ENCODE results near the gene C4orf50. TPM values are rescaled to one million over a fixed set of nuclear protein-coding genes. Genes with fewer than 3 reads are reported as not detected.

Gene C4orf50
- total RNA-seq, 2 experiments from 2014 or later: 1.0 to 1.2 TPM

DNA sequence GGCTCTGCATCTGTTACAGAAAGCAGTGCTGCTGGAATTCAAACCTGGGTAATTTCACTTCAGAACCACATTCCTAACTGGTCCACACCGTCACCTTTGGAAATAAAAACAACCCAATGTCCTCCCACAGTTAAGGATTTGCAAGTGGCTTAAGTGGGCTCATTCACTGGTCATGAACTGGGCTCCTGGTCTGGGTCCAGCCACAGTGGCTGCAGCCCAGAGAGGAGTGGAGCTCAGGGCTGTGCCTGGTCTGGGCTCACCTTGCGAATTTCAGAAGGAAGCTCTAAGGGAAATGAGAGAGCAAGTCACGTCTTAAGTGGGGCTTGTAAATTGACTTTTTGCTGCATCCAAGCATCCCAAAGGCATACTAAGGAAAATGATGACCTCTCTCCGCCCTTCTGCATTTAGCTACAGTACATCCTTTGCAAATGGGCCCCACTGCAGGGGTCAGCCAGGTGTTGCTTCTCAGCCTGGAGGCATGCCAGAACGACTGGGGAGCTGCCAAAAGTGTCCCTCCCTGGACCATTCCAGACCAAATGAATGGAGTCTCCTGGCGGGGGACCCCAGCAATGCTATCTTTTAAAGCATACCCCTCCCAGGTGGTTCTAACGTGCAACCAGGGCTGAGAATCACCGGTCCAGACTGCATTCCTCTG is 99.8 kb downstream of the C4orf50 start:
- Mint-ChIP-seq H3K36me3 (ENCODE audit: low read depth) (no peaks in the 10 kb centered on the region), H3K4me3 (no peak overlapping the region), H3K27me3 (peaks cover 7% of the 10 kb centered on the region), H3K27ac (no peak overlapping the region), H3K9me3 (no peaks in the 10 kb centered on the region), H3K4me1 (no peaks in the 10 kb centered on the region)
- ChIA-PET CTCF (no interaction called here), POLR2A (no interaction called here)
- no peak for DNase-seq

DNA sequence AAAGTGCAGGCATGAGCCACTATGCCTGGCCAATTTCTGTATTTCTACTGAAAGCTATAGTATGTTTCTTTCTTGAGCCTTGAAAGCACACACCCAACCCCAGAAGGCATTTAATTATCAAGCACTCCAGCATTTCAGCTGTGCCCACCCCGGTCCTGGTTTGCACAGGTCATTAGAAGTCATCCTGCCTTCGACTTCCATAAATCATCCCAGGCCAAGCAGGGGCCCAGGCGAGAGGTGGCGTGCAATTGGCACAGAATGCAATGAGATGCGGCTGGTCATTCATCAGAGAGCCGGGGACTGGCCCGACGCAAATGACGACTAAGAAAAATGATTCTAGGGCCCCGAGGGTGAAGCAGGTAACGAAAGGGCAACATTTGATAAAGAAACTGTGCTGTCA is 100.6 kb downstream of the C4orf50 start:
- H3K4me1 Mint-ChIP-seq: peaks cover 1% of the 10 kb centered on the region
- no peaks in the 10 kb centered on the region for H3K36me3 Mint-ChIP-seq (ENCODE audit: low read depth)
- no peaks in the 10 kb centered on the region for H3K9me3 Mint-ChIP-seq
- no peak for DNase-seq
- no peaks in the 10 kb centered on the region for H3K27me3 Mint-ChIP-seq
- POLR2A ChIA-PET: no interaction called here
- H3K27ac Mint-ChIP-seq: no peak overlapping the region
- CTCF ChIA-PET: no interaction called here
- H3K4me3 Mint-ChIP-seq: no peak overlapping the region

GRCh38 chr4:5916229-5916628 is 102.0 kb downstream of the C4orf50 start:
- ChIA-PET CTCF (no interaction called here), POLR2A (no interaction called here)

GRCh38 chr4:5913454-5913853 is 104.8 kb downstream of the C4orf50 start:
- no peak for DNase-seq
- peaks cover 4% of the 10 kb centered on the region for H3K27me3 Mint-ChIP-seq
- H3K4me1 Mint-ChIP-seq: peaks cover 4% of the 10 kb centered on the region
- H3K9me3 Mint-ChIP-seq: peaks cover 2% of the 10 kb centered on the region
- no peak overlapping the region for H3K27ac Mint-ChIP-seq
- no peaks in the 10 kb centered on the region for H3K36me3 Mint-ChIP-seq (ENCODE audit: low read depth)
- POLR2A ChIA-PET: no interaction called here
- H3K4me3 Mint-ChIP-seq: no peak overlapping the region
- CTCF ChIA-PET: no interaction called here

More at GRCh38 chr4:5916229-5916628, 102.0 kb downstream of the C4orf50 start:
- no peaks in the 10 kb centered on the region for H3K9me3 Mint-ChIP-seq
- DNase-seq: no peak
- no peaks in the 10 kb centered on the region for H3K36me3 Mint-ChIP-seq (ENCODE audit: low read depth)
- H3K4me1 Mint-ChIP-seq: peaks cover 4% of the 10 kb centered on the region
- no peaks in the 10 kb centered on the region for H3K27me3 Mint-ChIP-seq
- no peak overlapping the region for H3K4me3 Mint-ChIP-seq
- no peak overlapping the region for H3K27ac Mint-ChIP-seq

DNA sequence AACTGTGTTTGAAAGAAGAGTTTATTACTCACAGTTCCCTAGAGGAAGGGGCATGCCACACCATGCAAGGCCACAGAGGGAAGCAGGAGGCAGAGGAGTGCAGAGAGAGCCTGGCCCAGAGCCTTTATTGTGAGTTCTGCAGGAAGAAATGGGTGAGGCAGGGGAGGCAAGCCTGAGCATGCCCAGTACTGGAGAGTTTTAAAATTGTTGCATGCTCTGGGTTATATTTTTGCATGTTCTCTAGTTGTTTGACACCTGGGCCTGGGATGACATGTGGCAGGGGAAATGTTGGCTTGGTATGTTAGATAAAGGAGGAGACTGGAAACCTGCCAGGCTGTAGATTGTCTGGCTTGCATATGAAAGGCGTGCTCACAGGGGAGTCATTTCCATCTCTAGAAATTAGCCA is 105.6 kb downstream of the C4orf50 start:
- ChIA-PET CTCF (no interaction called here), POLR2A (no interaction called here)
- H3K4me1 Mint-ChIP-seq: peaks cover 4% of the 10 kb centered on the region
- H3K27ac Mint-ChIP-seq: no peak overlapping the region
- H3K9me3 Mint-ChIP-seq: peaks cover 5% of the 10 kb centered on the region
- H3K27me3 Mint-ChIP-seq: peaks cover 6% of the 10 kb centered on the region
- no peak for DNase-seq
- no peak overlapping the region for H3K4me3 Mint-ChIP-seq
- no peaks in the 10 kb centered on the region for H3K36me3 Mint-ChIP-seq (ENCODE audit: low read depth)

- peaks cover 22% of the 10 kb centered on the region for H3K27me3 Mint-ChIP-seq
- no peaks in the 10 kb centered on the region for H3K36me3 Mint-ChIP-seq (ENCODE audit: low read depth)
- H3K4me3 Mint-ChIP-seq: no peak overlapping the region
- H3K9me3 Mint-ChIP-seq: peaks cover 8% of the 10 kb centered on the region
- H3K27ac Mint-ChIP-seq: no peak overlapping the region
- DNase-seq: no peak
- H3K4me1 Mint-ChIP-seq: peaks cover 4% of the 10 kb centered on the region
- POLR2A ChIA-PET: no interaction called here
- CTCF ChIA-PET: no interaction called here
Measured at GRCh38 chr4:5908876-5909427, 109.3 kb downstream of the C4orf50 start.

DNA sequence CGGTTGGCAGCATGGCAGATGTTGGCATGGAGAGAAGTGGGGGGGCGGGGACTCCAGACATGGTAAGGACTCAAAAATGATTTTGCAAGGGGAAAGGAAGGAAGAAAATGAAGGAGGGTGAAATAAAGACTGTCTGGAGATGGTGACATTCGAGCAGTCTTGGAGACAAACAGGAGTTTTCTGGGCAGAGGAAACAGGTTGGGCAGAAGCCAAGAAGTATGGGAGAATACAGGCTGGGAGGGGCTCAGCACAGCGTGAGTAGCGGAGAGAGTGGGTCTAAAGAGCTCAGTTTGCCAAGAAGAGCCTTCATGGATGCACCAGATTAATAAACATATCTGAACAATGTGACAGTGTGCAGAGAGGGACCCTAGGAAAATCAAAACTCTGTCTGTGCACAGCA is 112.0 kb downstream of the C4orf50 start:
- POLR2A ChIA-PET: no interaction called here
- no peaks in the 10 kb centered on the region for H3K36me3 Mint-ChIP-seq (ENCODE audit: low read depth)

DNA sequence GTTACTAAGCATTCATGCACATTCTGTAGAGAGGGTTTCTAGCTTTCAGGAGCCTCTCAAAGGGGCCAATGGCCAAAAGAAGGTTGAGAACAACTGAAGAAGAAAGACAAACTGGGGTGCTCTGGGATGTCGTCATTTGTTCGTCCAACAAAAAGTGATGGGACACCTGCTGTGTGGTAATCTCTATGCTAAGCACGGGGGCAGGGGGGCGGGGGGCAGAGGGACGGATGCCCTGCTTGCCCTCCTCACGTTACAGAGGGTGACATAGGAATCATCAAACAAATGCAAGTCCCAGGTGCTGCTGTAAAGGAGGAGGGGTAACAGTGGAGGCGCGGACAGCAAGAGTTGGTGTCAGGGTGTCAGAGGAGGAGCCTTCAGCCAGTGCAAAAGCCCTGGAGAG is 112.5 kb downstream of the C4orf50 start:
- H3K4me3 Mint-ChIP-seq: no peak overlapping the region
- CTCF ChIA-PET: no interaction called here
- no peak overlapping the region for H3K27ac Mint-ChIP-seq
- DNase-seq: no peak
- peaks cover 24% of the 10 kb centered on the region for H3K27me3 Mint-ChIP-seq
- no peaks in the 10 kb centered on the region for H3K36me3 Mint-ChIP-seq (ENCODE audit: low read depth)
- POLR2A ChIA-PET: no interaction called here
- H3K9me3 Mint-ChIP-seq: peaks cover 6% of the 10 kb centered on the region
- H3K4me1 Mint-ChIP-seq: no peaks in the 10 kb centered on the region

More for the DNA sequence above, 112.0 kb downstream of the C4orf50 start:
- no peak overlapping the region for H3K4me3 Mint-ChIP-seq
- H3K27me3 Mint-ChIP-seq: peaks cover 24% of the 10 kb centered on the region
- CTCF ChIA-PET: no interaction called here
- peaks cover 8% of the 10 kb centered on the region for H3K9me3 Mint-ChIP-seq
- H3K27ac Mint-ChIP-seq: no peak overlapping the region
- H3K4me1 Mint-ChIP-seq: no peaks in the 10 kb centered on the region
- no peak for DNase-seq

- Mint-ChIP-seq H3K27me3 (peaks cover 25% of the 10 kb centered on the region), H3K36me3 (ENCODE audit: low read depth) (no peaks in the 10 kb centered on the region), H3K9me3 (no peaks in the 10 kb centered on the region), H3K4me1 (no peaks in the 10 kb centered on the region), H3K4me3 (no peak overlapping the region), H3K27ac (no peak overlapping the region)
- no peak for DNase-seq
- ChIA-PET POLR2A (no interaction called here), CTCF (no interaction called here)
Measured at GRCh38 chr4:5900844-5901243, 117.4 kb downstream of the C4orf50 start.

DNA sequence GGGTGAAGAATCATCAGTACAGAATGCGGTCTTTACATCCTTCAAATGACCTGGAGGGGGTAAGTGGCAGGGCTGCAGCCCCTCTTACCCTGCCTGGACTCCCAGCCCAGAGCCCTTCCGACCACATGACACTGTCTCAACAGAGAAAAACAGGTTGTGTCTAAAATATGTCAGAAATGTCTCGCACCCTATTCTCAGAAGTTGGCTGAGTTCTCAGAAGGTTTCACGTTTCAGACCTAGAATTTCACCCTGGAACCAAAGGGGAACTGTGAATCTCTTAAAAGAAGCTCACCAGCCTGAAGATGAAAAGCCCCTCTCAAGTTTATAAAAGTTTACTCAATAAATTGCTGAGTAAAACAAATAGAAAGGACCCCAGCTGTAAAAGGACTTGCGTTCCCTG is 118.3 kb downstream of the C4orf50 start:
- ChIA-PET CTCF (no interaction called here), POLR2A (no interaction called here)
- Mint-ChIP-seq H3K4me1 (no peaks in the 10 kb centered on the region), H3K9me3 (no peaks in the 10 kb centered on the region), H3K4me3 (no peak overlapping the region), H3K27ac (no peak overlapping the region), H3K27me3 (peaks cover 24% of the 10 kb centered on the region), H3K36me3 (ENCODE audit: low read depth) (no peaks in the 10 kb centered on the region)
- DNase-seq: no peak

GRCh38 chr4:5899396-5899795 is 118.8 kb downstream of the C4orf50 start:
- Mint-ChIP-seq H3K27ac (no peak overlapping the region), H3K9me3 (no peaks in the 10 kb centered on the region), H3K36me3 (ENCODE audit: low read depth) (no peaks in the 10 kb centered on the region), H3K4me1 (no peaks in the 10 kb centered on the region), H3K4me3 (no peak overlapping the region), H3K27me3 (peaks cover 26% of the 10 kb centered on the region)
- ChIA-PET CTCF (no interaction called here), POLR2A (no interaction called here)
- DNase-seq: no peak

DNA sequence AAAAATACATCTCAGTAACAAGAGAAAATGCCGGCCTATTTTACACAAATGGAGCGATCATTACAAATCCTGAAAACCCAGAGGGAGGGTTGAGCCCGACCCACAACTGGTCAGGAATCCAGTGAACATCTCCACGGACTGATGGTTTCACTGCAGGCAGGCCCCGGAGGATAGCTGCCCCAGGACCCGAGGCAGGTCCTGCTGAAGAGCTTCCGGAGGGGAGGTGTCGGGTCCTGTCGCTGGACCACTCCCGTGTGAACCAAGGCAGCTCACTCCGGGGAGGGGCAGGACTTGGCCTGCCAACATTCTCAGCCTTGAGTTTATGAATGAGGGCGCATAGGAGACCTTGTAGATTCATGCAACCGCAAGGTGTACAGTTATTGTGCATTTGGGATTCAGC is 120.6 kb downstream of the C4orf50 start:
- H3K4me3 Mint-ChIP-seq: no peak overlapping the region
- H3K27ac Mint-ChIP-seq: no peak overlapping the region
- ChIA-PET CTCF (interaction anchor here (0.7 kb wide), 1 partner anchor 1060 kb away, joined by 3 read pairs; no protein-coding TSS in a partner anchor), POLR2A (no interaction called here)
- no peak for DNase-seq
- H3K27me3 Mint-ChIP-seq: peaks cover 36% of the 10 kb centered on the region
- peaks cover 2% of the 10 kb centered on the region for H3K4me1 Mint-ChIP-seq
- H3K9me3 Mint-ChIP-seq: no peaks in the 10 kb centered on the region
- H3K36me3 Mint-ChIP-seq (ENCODE audit: low read depth): no peaks in the 10 kb centered on the region

GRCh38 chr4:5895287-5895686 is 122.9 kb downstream of the C4orf50 start:
- no peak for DNase-seq
- CTCF ChIA-PET: no interaction called here
- H3K4me1 Mint-ChIP-seq: peaks cover 5% of the 10 kb centered on the region
- no peaks in the 10 kb centered on the region for H3K9me3 Mint-ChIP-seq
- H3K27me3 Mint-ChIP-seq: peaks cover 52% of the 10 kb centered on the region
- no peak overlapping the region for H3K27ac Mint-ChIP-seq
- no peak overlapping the region for H3K4me3 Mint-ChIP-seq
- peaks cover 6% of the 10 kb centered on the region for H3K36me3 Mint-ChIP-seq (ENCODE audit: low read depth)
- POLR2A ChIA-PET: no interaction called here

DNA sequence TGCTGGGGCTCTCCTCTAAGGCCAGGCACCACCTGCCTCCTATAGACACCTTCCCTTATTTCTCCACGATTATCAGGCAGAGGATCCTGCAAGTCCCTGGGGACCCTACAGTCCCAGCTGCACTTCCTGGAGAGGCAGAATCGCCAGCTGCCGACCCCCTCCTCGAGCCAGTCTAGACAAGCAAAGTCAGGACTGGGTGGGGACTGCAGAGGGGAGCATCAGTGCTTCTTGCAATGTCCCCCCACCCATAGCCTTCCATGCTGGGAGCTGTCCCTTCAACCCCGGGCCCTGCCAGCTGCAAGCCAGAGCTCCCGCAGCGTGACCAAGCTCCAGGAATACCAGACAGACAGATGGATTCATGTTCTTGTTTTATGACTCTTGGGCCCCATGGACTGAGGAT is 124.0 kb downstream of the C4orf50 start:
- Mint-ChIP-seq H3K4me3 (no peak overlapping the region), H3K36me3 (ENCODE audit: low read depth) (peaks cover 8% of the 10 kb centered on the region), H3K27me3 (peaks cover 60% of the 10 kb centered on the region), H3K27ac (no peak overlapping the region), H3K9me3 (no peaks in the 10 kb centered on the region), H3K4me1 (peaks cover 5% of the 10 kb centered on the region)
- POLR2A ChIA-PET: no interaction called here
- DNase-seq: no peak
- CTCF ChIA-PET: no interaction called here
